ENCODE measurements around the gene SETD7. TPM values are rescaled to one million over a fixed set of nuclear protein-coding genes. Genes with fewer than 3 reads are reported as not detected.

SETD7 gene
- total RNA-seq, 4 donors from 2014 or later, result 19.7 to 31.3 (median 24.8) TPM

GRCh38 chr4:139559687-139560086 is 3.7 kb upstream of the SETD7 start:
- Histone ChIP-seq H3K36me3 (no peaks in the 10 kb centered on the region), H3K27me3 (no peaks in the 10 kb centered on the region), H3K27ac (no peak overlapping the region), H3K4me1 (peaks cover 6 to 32% (median 21%) of the 10 kb centered on the region in 4 donors), H3K4me3 (no peak overlapping the region), H3K9me3 (no peaks in the 10 kb centered on the region)
- intact Hi-C loops (cut with DNase I; ENCODE audit: low total_unique reads), result no loop called here
- no peak for TF ChIP-seq EP300 (IDR thresholded peaks at IDR 0.05; ENCODE audit: low read depth)
- no peak for TF ChIP-seq CTCF (IDR thresholded peaks at IDR 0.05)
- no peak for TF ChIP-seq POLR2AphosphoS5 (IDR thresholded peaks at IDR 0.05)
- no peak for TF ChIP-seq POLR2A (IDR thresholded peaks at IDR 0.05)
- WGBS, 2 donors (ENCODE audit: low coverage in 1 of 2), result 83 to 100% methylated on average over 3 to 6 of the region's 6 CpGs
- in situ Hi-C loops (cut with MboI; ENCODE audit: low pct_ligation_motif_present in 1 of 4, low pct_unique_long_range_greater_than_20kb in 1 of 4, low sequenced_read_pairs in 3 of 4), result no loop called here
- DNase-seq, result no peak

- H3K9me3 ChIP-seq, result no peaks in the 10 kb centered on the region
- 58 to 74% methylated on average over 5 of the region's 5 CpGs for WGBS, 2 donors (ENCODE audit: low coverage in 1 of 2)
- no peaks in the 10 kb centered on the region for H3K27me3 ChIP-seq
- H3K4me3 ChIP-seq, result no peak overlapping the region
- DNase-seq, result no peak
- in situ Hi-C loops (cut with MboI; ENCODE audit: low pct_ligation_motif_present in 1 of 4, low pct_unique_long_range_greater_than_20kb in 1 of 4, low sequenced_read_pairs in 3 of 4) (no loop called here), intact Hi-C loops (cut with DNase I; ENCODE audit: low total_unique reads) (no loop called here)
- H3K4me1 ChIP-seq, result peaks cover 6 to 38% (median 23%) of the 10 kb centered on the region in 4 donors
- H3K36me3 ChIP-seq, result no peaks in the 10 kb centered on the region
- peak overlapping the region in 3 of 4 donors; percentile 26 to 65 (median 26) for H3K27ac ChIP-seq
- TF ChIP-seq POLR2A (IDR thresholded peaks at IDR 0.05) (no peak), POLR2AphosphoS5 (IDR thresholded peaks at IDR 0.05) (no peak), EP300 (IDR thresholded peaks at IDR 0.05; ENCODE audit: low read depth) (no peak), CTCF (IDR thresholded peaks at IDR 0.05) (no peak)
Measured at GRCh38 chr4:139559089-139559479, 3.1 kb upstream of the SETD7 start.

GRCh38 chr4:139558235-139559088 is 2.4 kb upstream of the SETD7 start:
- H3K27ac ChIP-seq, result peak overlapping the region in 3 of 4 donors; percentile 26 to 90 (median 65)
- H3K9me3 ChIP-seq, result no peaks in the 10 kb centered on the region
- H3K4me3 ChIP-seq, result no peak overlapping the region
- intact Hi-C loops (cut with DNase I; ENCODE audit: low total_unique reads), result no loop called here
- H3K36me3 ChIP-seq, result no peaks in the 10 kb centered on the region
- DNase-seq, result no peak
- H3K4me1 ChIP-seq, result peaks cover 6 to 44% (median 26%) of the 10 kb centered on the region in 4 donors
- H3K27me3 ChIP-seq, result no peaks in the 10 kb centered on the region
- WGBS, 2 donors (ENCODE audit: low coverage in 1 of 2), result 75 to 79% methylated on average over 3 to 12 of the region's 12 CpGs
- peak in 1 of 3 donors; percentile 37 for TF ChIP-seq POLR2AphosphoS5 (IDR thresholded peaks at IDR 0.05)
- TF ChIP-seq POLR2A (IDR thresholded peaks at IDR 0.05), result no peak
- in situ Hi-C loops (cut with MboI; ENCODE audit: low pct_ligation_motif_present in 1 of 4, low pct_unique_long_range_greater_than_20kb in 1 of 4, low sequenced_read_pairs in 3 of 4), result no loop called here

GRCh38 chr4:139557556-139558110 is 1.6 kb upstream of the SETD7 start:
- Histone ChIP-seq H3K4me1 (peaks cover 6 to 52% (median 30%) of the 10 kb centered on the region in 4 donors), H3K4me3 (peak overlapping the region in 3 of 4 donors; percentile 64 to 95 (median 64)), H3K27ac (peak overlapping the region; percentile 88 to 98 (median 94)), H3K9me3 (no peaks in the 10 kb centered on the region), H3K27me3 (no peaks in the 10 kb centered on the region), H3K36me3 (no peaks in the 10 kb centered on the region)
- in situ Hi-C loops (cut with MboI; ENCODE audit: low pct_ligation_motif_present in 1 of 4, low pct_unique_long_range_greater_than_20kb in 1 of 4, low sequenced_read_pairs in 3 of 4), result no loop called here
- intact Hi-C loops (cut with DNase I; ENCODE audit: low total_unique reads), result no loop called here
- 21 to 32% methylated on average over 3 of the region's 3 CpGs for WGBS, 2 donors (ENCODE audit: low coverage in 1 of 2)
- DNase-seq, result no peak
- no peak for TF ChIP-seq POLR2AphosphoS5 (IDR thresholded peaks at IDR 0.05)
- TF ChIP-seq CTCF (IDR thresholded peaks at IDR 0.05), result no peak
- TF ChIP-seq EP300 (IDR thresholded peaks at IDR 0.05; ENCODE audit: low read depth), result no peak
- no peak for TF ChIP-seq POLR2A (IDR thresholded peaks at IDR 0.05)
